DMS153 treated with DMSO at 0.1 percent for 48 hours (cell line): Measurements from ENCODE around the gene FBXL5.
A peak's percentile ranks its signal among the peaks of the same experiment; 100 is the strongest.

ENCODE experiments used
- DNase-seq: peaks from one replicate; lab custom pipeline; 2025; ENCODE audit not compliant: unreplicated experiment; lab: John Stamatoyannopoulos, UW

FBXL5 gene, protein sequence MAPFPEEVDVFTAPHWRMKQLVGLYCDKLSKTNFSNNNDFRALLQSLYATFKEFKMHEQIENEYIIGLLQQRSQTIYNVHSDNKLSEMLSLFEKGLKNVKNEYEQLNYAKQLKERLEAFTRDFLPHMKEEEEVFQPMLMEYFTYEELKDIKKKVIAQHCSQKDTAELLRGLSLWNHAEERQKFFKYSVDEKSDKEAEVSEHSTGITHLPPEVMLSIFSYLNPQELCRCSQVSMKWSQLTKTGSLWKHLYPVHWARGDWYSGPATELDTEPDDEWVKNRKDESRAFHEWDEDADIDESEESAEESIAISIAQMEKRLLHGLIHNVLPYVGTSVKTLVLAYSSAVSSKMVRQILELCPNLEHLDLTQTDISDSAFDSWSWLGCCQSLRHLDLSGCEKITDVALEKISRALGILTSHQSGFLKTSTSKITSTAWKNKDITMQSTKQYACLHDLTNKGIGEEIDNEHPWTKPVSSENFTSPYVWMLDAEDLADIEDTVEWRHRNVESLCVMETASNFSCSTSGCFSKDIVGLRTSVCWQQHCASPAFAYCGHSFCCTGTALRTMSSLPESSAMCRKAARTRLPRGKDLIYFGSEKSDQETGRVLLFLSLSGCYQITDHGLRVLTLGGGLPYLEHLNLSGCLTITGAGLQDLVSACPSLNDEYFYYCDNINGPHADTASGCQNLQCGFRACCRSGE

DNA sequence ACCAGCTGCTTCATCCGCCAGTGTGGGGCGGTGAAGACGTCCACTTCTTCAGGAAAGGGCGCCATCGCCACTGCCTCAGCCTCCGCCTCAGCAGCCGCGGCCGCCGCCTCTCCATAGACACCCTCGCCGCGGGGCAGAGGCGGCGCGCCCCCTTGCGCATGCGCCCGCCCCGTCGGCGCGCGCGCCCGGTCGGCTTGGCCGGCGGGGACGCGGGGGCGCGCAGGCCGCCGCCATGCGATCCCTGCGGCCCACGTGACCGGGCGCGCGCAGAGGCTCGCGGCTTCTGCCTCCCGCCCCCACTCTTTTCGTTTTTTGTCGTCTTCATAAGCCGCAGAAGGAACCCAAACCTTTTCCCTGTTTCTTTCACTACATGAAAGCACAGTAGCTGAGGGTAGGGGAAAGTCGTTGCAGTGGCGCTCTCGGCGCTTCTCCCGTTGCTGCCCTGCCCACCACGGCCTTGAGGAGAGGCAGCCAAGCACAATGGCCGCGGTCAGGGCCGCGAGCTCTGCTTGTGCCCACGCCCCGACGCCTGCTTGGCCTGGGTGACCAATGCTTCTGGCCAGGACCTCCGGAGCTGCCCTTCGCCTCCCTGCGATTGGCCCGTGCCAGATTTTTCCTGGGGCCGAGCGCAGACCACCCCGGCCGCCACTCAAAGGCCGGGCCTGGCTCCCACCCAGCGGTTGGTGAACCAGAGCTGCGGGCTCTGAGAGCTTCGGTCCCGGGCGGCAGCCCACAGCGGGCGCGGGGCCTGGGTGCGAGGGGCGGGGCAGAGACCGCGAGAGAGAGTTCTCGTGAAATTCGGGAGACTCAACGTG is at the start of gene FBXL5:
TSS of gene FBXL5 (minus strand) at position 135 of the 815 bp plus-strand sequence. CDS start at position 65, 70 bp downstream.
- DNase-seq: peak; percentile 42

DNA sequence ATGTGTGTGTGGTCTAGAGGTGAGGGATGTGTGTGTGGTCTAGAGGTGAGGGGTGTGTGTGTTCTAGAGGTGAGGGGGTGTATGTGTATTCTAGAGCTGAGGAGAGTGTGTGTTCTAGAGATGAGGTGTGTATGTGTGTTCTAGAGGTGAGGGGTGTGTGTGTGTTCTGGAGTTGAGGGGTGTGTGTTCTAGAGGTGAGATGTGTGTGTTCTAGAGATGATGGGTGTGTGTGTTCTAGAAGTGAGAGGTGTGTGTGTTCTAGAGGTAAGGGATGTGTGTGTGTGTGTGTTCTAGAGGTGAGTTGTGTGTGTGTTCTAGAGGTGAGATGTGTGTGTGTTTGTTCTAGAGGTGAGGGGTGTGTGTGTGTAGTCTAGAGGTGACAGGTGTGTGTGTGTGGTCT is 49.0 kb upstream of the FBXL5 start:
- no peak for DNase-seq

DNA sequence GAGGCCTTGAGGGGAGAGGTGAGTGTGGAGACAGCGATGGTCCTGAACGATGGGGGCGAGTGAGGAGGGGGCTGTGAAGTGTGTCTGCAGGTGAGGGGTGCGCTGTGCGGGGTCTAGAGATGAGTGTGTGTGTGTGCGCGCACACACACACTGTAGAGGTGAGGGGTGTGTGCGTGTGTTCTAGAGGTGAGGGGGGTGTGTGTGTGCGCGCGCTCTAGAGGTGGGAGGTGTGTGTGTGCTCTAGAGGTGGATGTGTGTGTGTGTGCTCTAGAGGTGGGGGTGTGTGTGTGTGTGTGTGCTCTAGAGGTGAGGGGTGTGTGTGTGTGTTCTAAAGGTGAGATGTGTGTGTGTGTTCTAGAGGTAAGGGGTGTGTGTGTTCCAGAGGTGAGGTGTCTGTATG is 48.3 kb upstream of the FBXL5 start:
- DNase-seq: no peak

DNA sequence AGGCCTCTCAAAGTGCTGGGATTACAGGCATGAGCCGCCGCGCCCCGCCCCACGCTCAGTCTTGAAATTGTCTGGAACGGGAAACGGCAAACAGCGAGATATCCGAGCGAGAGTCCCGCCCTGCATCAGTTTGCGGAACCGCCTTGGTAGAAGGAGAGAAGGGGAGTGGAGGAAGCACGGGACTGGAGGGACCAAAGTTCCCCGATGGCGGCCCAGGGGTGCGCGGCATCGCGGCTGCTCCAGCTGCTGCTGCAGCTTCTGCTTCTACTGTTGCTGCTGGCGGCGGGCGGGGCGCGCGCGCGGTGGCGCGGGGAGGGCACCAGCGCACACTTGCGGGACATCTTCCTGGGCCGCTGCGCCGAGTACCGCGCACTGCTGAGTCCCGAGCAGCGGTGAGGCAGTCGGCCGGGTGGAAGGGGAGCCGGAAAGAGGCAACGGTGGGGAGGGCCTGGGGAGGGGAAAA is 47.8 kb upstream of the FBXL5 start, which contains the start of gene BST1:
TSS of gene BST1 (plus strand) at position 125 of the 463 bp plus-strand sequence. CDS start at position 205, 80 bp downstream.
- no peak for DNase-seq

DNA sequence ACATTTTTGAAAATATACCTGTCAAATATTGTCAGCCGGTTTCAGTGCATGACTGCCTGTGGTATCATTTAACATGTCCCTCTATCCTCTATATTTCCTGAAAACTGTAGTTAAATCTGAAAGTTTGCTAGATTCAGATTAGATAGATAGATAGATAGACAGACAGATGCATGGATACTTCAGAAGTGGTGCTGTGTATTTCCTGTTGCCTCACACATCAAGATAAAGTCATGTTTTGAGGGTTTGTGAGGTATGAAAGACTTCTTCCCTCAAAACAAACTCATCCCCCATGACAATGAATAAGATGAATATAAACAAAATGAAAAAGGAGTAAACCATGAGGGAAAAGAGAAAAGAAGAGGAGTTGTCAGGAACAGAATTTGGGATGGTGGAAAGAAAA is 41.7 kb upstream of the FBXL5 start:
- DNase-seq: no peak

DNA sequence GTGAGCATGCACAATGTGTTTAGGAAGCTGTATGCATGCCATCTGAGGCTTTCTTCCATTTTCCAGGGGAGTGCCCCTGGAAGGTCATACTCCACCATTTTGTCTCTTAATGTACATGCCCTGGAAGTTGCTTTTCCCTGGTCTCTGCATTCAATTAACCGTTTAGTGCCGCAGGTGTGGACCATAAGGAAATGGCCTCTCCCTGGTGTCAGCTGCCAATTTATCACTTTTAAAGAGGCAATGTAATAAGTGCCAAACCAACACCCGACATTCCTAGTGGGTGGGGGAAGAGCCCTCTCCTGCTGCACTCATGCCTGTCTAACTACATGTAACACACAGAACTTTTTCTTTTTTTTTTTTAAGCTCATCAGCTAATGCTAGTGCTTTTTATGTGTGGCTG is 40.6 kb upstream of the FBXL5 start:
- DNase-seq: no peak

DNA sequence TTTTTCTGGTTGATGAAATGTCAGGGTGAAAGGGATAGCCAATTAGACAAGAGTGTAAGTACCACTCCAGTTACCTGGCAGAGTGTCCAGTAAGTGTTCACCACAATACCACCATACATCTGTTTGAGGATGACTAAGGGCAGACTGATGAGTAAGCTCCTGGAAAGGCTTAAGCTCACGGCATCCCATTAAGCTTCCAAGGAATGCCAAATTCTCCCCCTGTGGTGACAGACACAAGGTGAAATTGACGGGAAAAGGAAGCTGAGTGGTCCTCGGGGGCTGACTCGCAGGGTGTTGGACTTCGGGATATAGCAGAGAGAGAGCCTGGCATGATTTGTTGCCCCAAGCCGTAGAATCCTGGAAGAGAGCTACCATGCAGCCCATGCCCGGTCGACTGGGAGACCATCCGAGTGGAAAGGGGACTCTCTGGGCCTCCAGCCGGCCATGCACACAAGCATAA is 40.1 kb upstream of the FBXL5 start:
- DNase-seq: no peak

DNA sequence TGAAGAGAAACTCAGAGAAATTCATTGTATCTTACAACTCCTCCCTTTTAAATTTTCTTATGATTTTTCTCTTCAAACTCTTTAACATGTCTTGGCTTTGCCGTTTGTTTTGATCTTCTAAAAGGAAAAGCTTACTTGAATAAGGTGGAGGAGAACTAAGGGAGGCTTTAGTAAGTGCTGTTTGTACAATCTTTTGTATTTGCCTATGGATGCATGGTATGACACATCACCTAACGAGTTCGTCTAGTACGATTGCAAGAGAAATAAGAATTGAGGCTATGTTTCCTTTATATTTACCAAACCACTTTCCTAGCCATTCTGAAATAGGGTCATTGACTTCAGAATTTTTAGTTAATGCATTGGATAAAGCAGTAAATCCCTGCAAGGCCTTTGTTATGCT is 39.3 kb upstream of the FBXL5 start:
- no peak for DNase-seq

DNA sequence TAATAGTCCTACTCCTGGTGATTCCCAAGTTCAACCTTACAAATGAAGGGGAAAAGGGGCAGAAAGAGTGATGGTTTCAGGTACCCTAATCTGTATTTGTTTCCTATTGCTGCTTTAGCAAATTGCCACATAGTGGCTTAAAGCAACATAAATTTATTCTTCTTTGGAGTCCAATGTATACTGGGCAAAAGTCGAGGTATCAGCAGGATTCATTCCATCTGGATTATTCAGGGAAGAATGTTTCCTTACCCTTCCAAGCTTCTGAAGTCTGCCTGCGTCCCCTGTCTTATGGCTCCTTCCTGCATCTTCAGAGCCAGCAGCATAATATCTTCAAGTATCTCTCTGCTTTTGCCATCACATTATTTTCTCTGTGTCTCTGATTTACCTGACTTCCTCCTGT is 37.4 kb upstream of the FBXL5 start:
- DNase-seq: no peak

DNA sequence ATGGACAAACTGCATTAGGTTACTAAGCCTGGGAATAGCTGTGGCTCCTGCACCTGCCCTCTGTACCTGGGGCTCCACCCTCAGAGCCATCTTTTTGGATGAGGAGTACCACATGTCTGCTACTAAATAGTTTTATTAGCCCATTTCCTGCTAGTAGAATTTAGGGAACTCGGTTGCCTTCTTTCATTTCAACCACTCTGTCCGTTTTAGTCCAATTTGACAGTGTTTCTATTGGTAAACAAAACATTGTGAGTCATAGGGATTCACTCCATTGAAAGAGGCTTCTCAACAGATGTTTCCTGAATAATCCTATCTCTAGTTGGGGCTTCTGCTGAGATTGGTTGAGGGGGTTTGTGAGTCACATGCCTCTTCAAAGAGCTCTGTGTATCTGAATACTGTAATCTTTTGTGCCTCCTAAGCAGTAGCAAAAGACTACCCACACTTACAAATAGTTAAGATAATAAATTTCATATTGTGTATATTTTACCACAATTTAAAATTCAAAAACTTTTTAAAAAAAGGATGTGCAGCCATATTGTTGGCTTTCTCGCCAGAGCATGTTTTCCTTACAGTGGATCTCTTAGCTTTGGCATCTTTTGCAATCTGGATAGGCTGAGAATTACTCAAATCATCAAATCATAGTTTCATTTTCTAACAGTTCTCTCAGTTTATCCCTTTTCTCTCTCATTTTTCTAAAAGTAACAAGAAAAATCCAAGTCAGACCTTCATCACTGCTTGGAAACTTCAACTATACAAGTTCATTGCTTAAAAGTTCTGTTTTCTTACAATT is 36.4 kb upstream of the FBXL5 start:
- no peak for DNase-seq

DNA sequence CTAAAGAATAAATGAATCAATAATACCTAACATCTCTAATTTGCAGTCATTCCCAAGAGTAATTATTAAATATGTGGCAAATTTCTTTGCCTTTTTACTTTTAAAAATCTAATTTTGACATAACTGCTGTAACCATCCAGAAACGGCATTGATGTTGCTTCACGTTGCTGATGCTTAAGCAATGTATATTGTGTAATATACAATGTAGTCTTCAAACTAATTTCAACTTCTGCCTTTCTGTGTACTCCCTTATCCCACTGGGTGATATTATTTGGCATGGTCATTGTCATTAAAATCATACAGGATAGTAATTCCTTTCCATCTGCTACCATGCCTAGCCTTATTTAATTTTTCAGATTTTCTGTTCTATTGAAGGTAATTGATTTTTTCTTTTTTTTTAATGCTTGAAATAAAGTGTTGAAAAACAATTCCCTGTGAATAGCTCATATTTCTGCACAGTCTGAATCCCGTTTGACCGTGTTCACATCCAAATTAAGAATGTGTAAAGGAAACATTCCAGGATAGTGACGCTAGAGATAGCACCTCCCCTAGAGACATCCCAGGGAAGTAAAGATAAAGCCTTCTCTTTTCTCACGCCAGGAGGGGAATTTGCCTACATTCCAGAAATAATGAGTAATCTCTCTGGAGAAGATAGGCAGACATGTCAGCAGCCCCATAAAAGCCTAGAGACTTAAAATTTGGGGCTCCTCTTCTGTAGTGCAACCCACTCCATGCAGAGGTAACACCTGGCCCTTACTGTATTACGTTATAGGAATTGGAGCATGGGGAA is 35.1 kb upstream of the FBXL5 start:
- DNase-seq: no peak

DNA sequence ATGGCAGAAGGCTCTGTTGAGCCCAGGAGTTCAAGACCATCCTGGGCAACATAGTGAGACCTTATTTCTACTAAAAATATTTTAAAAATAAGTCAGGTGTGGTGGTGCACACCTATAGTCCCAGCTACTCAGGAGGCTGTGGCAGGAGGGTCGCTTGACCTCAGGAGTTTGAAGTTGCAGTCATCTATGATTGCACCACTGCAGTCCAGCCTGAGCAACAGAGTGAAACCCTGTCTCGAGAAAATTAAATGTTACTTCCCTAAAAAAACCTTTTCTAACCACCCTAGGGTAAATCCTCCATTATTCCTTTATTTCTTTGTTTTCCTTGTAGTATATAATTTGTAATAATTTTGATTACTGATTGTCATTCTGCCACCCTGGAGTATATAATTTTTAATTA is 34.4 kb upstream of the FBXL5 start:
- DNase-seq: no peak

DNA sequence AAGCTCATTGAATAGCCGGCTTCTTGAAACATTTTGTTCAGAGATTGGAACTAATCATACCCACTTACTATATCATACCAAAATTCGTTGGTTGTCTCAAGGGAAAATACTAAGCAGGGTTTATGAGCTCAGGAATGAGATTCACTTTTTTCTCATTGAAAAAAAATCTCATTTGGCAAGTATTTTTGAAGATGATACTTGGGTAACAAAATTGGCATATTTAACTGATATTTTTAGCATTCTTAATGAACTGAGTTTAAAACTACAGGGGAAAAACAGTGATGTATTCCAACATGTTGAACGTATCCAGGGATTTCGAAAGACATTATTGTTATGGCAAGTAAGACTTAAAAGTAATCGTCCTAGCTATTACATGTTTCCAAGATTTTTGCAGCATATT is 32.9 kb upstream of the FBXL5 start:
- DNase-seq: no peak

DNA sequence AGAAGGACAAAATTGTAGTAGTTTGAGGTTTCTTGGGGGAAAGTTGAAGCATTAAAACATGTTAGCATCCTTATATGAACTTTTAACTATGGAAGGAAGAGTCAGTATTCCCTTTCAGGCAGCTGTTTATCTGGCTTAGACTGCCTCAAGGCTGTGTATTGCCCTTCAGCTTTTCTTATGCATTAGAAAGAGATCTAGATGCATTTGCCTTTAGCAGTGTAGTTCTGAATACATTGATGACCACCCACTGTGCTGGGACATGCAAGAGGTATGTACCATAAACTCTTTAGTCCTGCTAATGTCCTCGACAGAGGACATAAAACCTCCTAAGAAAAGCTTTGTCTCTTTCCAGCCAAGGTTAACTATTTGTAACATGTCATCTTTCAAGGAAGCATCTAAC is 29.3 kb upstream of the FBXL5 start:
- no peak for DNase-seq

DNA sequence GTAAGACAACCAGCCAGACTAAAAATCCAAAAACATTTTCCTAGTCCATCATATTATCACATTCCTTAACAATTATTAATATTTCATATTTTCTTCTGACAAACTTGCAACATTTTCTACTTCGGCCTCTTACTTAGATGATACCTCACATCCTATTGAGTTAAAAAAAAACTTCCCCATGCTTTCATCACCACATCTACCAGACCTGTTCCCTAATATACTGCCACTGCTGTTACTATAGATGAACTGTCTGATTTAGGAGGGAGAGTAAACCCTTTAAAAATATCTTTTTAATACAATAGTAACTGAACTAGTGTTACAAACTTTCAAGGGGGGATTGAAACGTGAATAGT is 28.0 kb upstream of the FBXL5 start:
- no peak for DNase-seq

DNA sequence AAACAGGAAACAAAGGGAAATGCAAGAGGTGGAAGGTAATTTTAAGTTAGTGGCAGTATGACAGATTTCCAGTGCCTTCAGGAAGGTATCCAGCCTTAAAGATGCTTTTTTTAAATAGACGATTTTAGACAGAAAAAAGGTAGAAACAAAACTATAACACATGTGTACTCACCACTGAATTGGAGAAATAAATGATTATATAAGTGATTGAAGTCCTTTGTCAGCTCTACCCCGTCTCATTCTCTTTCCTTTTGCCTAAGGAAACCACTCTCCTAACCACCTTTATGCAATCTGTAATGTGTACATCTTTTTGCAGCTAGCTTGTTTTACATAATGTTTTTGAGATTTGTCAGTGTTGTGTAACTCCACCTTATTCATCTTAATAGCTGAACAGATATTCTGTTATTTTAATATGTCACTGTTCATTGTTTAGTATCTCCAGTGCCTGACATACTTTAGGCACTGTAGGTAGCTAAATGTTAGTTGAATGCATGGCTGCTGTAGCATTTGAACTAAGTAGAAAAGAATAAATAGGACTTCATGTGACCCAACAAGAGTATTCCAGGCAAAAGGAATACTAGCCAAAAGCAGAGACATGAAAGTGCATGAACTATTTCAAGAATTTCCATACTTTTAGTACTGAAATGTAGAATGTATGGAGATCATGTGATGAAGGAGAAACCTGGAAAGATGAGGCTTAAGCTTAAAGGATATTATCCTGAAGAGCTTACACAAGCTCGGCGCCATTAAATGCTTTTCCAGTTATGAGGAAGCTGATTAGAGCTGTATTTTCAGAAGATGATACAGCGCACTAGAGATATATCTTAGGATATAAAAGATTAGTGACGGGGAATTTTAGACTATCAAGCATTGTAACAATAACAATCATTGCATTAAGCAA is 27.3 kb upstream of the FBXL5 start:
- DNase-seq: no peak

DNA sequence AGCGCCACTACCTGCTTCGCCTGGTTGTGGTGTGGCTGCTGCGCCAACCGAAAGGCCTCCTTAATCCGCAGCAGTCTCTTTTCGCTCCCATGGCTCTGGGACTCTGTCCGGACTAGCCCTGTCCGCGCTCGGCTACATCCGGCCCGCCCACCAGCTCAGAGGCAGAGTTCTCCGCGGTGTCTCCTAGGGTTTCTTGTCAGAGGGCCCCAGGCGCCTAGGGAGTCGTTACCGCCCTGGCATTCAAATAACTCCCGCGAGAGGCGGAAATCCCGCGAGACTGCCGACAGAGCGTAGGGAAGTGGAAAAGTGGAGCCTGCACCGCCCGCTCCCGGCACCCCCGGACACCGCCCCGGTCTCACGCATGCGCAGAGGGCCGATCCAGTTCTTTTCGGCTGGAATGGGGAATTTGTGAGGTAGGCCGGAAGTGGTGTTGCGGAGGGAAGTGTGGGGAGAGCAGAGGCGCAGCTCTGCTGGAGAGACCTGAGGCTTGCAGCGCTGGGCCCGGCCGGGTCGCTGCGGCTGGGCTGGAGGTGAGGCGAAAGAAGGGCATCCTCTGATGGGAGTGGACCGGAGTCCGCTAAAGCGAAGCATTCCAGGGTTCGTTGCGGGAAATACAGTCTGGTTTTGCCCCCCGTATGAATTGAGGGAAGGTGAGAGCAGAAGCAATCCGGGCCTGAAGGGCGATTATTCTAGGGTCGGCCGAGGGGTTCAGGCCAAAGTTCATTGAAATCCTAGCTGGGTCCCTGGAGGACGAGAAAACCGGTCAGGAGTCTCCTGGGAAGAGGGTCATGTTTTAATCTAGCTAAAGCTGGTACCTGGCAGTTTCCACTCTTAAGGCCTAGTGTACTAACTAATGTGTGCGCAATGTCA is 26.4 kb upstream of the FBXL5 start, which contains the start of gene FAM200B:
TSS of gene FAM200B (plus strand) at position 456 of the 870 bp plus-strand sequence. CDS start 5,151 bp downstream, outside the sequence.
- DNase-seq: peak; percentile 78

DNA sequence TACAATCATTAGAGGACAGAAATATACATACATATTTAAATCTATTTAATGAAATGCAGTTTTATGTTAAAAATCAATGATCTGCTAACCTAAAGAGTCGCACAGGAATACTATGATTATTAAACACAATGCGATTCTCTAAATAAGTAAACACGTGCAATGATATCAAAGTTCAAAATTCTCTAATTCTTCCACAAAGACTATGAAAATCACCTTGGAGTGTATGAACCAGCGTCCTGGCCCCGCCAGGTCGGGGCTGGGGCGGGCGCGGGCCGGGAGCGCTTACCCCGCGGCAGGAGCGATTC is 25.9 kb upstream of the FBXL5 start:
- no peak for DNase-seq
